H1 (cell line): Measurements from ENCODE around the gene HSD17B13. TPM values are rescaled to one million over a fixed set of nuclear protein-coding genes. Genes with fewer than 3 reads are reported as not detected.

Source experiments
- CTCF ChIA-PET: fragments of 300-600 bp; sonication (Branson Sonifier 250); formaldehyde crosslinking; loops from one replicate; lab custom pipeline; 2021; ENCODE audit not compliant: partially characterized antibody; lab: Charles Lee
- POLR2A ChIA-PET: fragments of 300-600 bp; sonication (Branson Sonifier 250); formaldehyde crosslinking; loops from one replicate; lab custom pipeline; 2021; ENCODE audit warnings: inconsistent platforms; ENCODE audit not compliant: partially characterized antibody; lab: Charles Lee
- DNase-seq, 2 experiments: peaks; one replicate each; pipeline versions ENCODE4 v3.0.0 to v3.0.0-alpha.2; 2010 to 2022; ENCODE audit warnings: low spot score in 2 of 2, low read depth in 1 of 2, mixed read lengths in 1 of 2
- FAIRE-seq: peaks from 2 replicates; lab custom pipeline; 2011; peaks lifted over from hg19 to GRCh38; lab: Jason Lieb, UNC
- H2AFZ ChIP-seq: 2 replicates; pipeline ENCODE4 v1.8.1; 2012; ENCODE audit warnings: low read length, inconsistent platforms
- H2AK5ac ChIP-seq: 2 replicates; pipeline ENCODE4 v1.6.1; 2013; ENCODE audit warnings: low read depth, low read length
- H2BK120ac ChIP-seq: replicated peaks from 2 replicates; pipeline ENCODE3; 2013; ENCODE audit warnings: low read depth, low read length, inconsistent platforms
- H2BK12ac ChIP-seq: 2 replicates; pipeline ENCODE4 v1.6.1; 2013; ENCODE audit warnings: low read depth, low read length
- H2BK15ac ChIP-seq: 2 replicates; pipeline ENCODE4 v1.6.1; 2013; ENCODE audit warnings: low read length
- H2BK20ac ChIP-seq: 2 replicates; pipeline ENCODE4 v1.6.1; 2013; ENCODE audit warnings: low read length
- H2BK5ac ChIP-seq: 2 replicates; pipeline ENCODE4 v1.6.1; 2013; ENCODE audit warnings: low read depth, low read length
- H3K14ac ChIP-seq: 2 replicates; pipeline ENCODE4 v1.6.1; 2013; ENCODE audit warnings: inconsistent platforms; ENCODE audit not compliant: insufficient read length
- H3K18ac ChIP-seq: 2 replicates; pipeline ENCODE4 v1.6.1; 2013; ENCODE audit warnings: low read length; ENCODE audit errors: extremely low read depth
- H3K23ac ChIP-seq: 2 replicates; pipeline ENCODE4 v1.6.1; 2013; ENCODE audit warnings: inconsistent platforms; ENCODE audit not compliant: insufficient read length
- H3K23me2 ChIP-seq: 2 replicates; pipeline ENCODE4 v1.6.1; 2013; ENCODE audit warnings: low read depth, low read length
- H3K27ac ChIP-seq: 2 replicates; pipeline ENCODE4 v1.6.1; 2011; ENCODE audit warnings: low read depth, low read length, inconsistent platforms
- H3K27me3 ChIP-seq, 4 experiments: replicated peaks in 1 of 4; 1 replicate in 1 of 4; 2 replicates in 3 of 4; pipeline versions ENCODE4 v1.6.1 to v1.8.1; 2011 to 2013; ENCODE audit warnings: low read length in 3 of 4, mild to moderate bottlenecking in 3 of 4, inconsistent platforms in 2 of 4, mixed read lengths in 2 of 4, moderate library complexity in 1 of 4; ENCODE audit not compliant: control insufficient read depth in 3 of 4, insufficient read depth in 3 of 4; ENCODE audit errors: extremely low read depth in 1 of 4
- H3K36me3 ChIP-seq, 4 experiments: 2 replicates each; pipeline versions ENCODE4 v1.6.1 to v1.8.1; 2011 to 2013; ENCODE audit warnings: mild to moderate bottlenecking in 4 of 4, low read length in 3 of 4, moderate library complexity in 2 of 4, control low read depth in 1 of 4, inconsistent platforms in 1 of 4; ENCODE audit not compliant: insufficient read depth in 4 of 4, control insufficient read depth in 2 of 4
- H3K4ac ChIP-seq: replicated peaks from 2 replicates; pipeline ENCODE3; 2013; ENCODE audit warnings: low read length, low read depth, mixed read lengths, inconsistent platforms; ENCODE audit not compliant: insufficient read length
- H3K4me1 ChIP-seq, 4 experiments: replicated peaks in 1 of 4; 1 replicate in 1 of 4; 2 replicates in 3 of 4; pipeline versions ENCODE4 v1.6.1 to v1.8.1; 2011 to 2013; ENCODE audit warnings: low read length in 3 of 4, inconsistent platforms in 2 of 4, mixed read lengths in 1 of 4; ENCODE audit not compliant: insufficient read depth in 4 of 4, control insufficient read depth in 3 of 4
- H3K4me2 ChIP-seq, 2 experiments: 2 replicates each; pipeline versions ENCODE4 v1.6.1 to v1.8.1; 2011 to 2013; ENCODE audit warnings: low read depth in 2 of 2, low read length in 2 of 2, control low read depth in 1 of 2, inconsistent platforms in 1 of 2, mild to moderate bottlenecking in 1 of 2; ENCODE audit not compliant: insufficient read depth in 1 of 2
- H3K4me3 ChIP-seq, 4 experiments: fragments of 200-600, 300-600 bp in 1 of 4; sonication (generic), shearing (Covaris generic), sonication (Bioruptor Twin) in 1 of 4; 2 replicates each; pipeline versions ENCODE4 v1.5.1 to v1.8.1; 2011 to 2016; ENCODE audit warnings: low read length in 4 of 4, low read depth in 3 of 4, control low read depth in 2 of 4, inconsistent platforms in 2 of 4, mild to moderate bottlenecking in 2 of 4, mixed read lengths in 1 of 4, moderate library complexity in 1 of 4; ENCODE audit not compliant: insufficient read depth in 2 of 4; ENCODE audit errors: extremely low read depth in 1 of 4
- H3K56ac ChIP-seq: replicated peaks from 2 replicates; pipeline ENCODE3; 2013; ENCODE audit warnings: low read depth, mild to moderate bottlenecking, mixed read lengths, low read length, inconsistent platforms; ENCODE audit not compliant: insufficient read length
- H3K79me1 ChIP-seq: 2 replicates; pipeline ENCODE4 v1.6.1; 2013; ENCODE audit warnings: low read depth, low read length, control low read depth
- H3K79me2 ChIP-seq, 2 experiments: 2 replicates each; pipeline versions ENCODE4 v1.6.1 to v1.8.1; 2012 to 2013; ENCODE audit warnings: low read length in 2 of 2, mild to moderate bottlenecking in 2 of 2, inconsistent platforms in 1 of 2; ENCODE audit not compliant: insufficient read depth in 2 of 2, control insufficient read depth in 1 of 2
- H3K9ac ChIP-seq, 4 experiments: replicated peaks in 1 of 4; 1 replicate in 1 of 4; 2 replicates in 3 of 4; pipeline versions ENCODE4 v1.6.1 to v1.8.1; 2011 to 2013; ENCODE audit warnings: low read depth in 3 of 4, low read length in 3 of 4, control low read depth in 2 of 4, mild to moderate bottlenecking in 2 of 4, moderate library complexity in 2 of 4, inconsistent platforms in 1 of 4; ENCODE audit errors: extremely low read depth in 1 of 4
- H3K9me3 ChIP-seq, 2 experiments: 2 replicates each; pipeline versions ENCODE4 v1.6.1 to v1.8.1; 2012 to 2013; ENCODE audit warnings: mild to moderate bottlenecking in 2 of 2, moderate library complexity in 2 of 2, control low read depth in 1 of 2, inconsistent platforms in 1 of 2, low read depth in 1 of 2, low read length in 1 of 2, mixed read lengths in 1 of 2; ENCODE audit not compliant: insufficient read depth in 2 of 2
- H4K20me1 ChIP-seq, 2 experiments: replicated peaks in 1 of 2; 2 replicates each; pipeline versions ENCODE3 to v1.8.1; 2011 to 2013; ENCODE audit warnings: inconsistent platforms in 2 of 2, low read length in 2 of 2, mild to moderate bottlenecking in 1 of 2; ENCODE audit not compliant: insufficient read depth in 2 of 2, control insufficient read depth in 1 of 2
- H4K5ac ChIP-seq: 2 replicates; pipeline ENCODE4 v1.6.1; 2013; ENCODE audit warnings: low read length, low read depth, mixed read lengths, inconsistent platforms; ENCODE audit not compliant: insufficient read length
- H4K8ac ChIP-seq: 2 replicates; pipeline ENCODE4 v1.8.0; 2013; ENCODE audit warnings: mild to moderate bottlenecking, moderate library complexity, low read length, inconsistent platforms; ENCODE audit not compliant: insufficient read depth; ENCODE audit errors: extremely low read depth
- H4K91ac ChIP-seq: replicated peaks from 2 replicates; pipeline ENCODE3; 2013; ENCODE audit warnings: low read length, mixed read lengths, inconsistent platforms; ENCODE audit not compliant: insufficient read length
- TBP ChIP-seq: IDR thresholded peaks from 2 replicates; pipeline ENCODE4 v1.6.1; 2011; ENCODE audit warnings: low read depth, low read length, improper control_type of control experiment
- WGBS, 2 experiments: shearing (Covaris generic) in 1 of 2; methylation state at CpG; one replicate each; pipeline versions ENCODE4 v1.1.6 to v1.1.7; 2013 to 2015; ENCODE audit warnings: low lambda C conversion rate in 2 of 2, mixed read lengths in 2 of 2, inconsistent platforms in 1 of 2, low coverage in 1 of 2, missing lambda C conversion rate in 1 of 2; ENCODE audit not compliant: insufficient replicate concordance in 2 of 2, insufficient coverage in 1 of 2, insufficient read length in 1 of 2; ENCODE audit errors: extremely low coverage in 1 of 2, missing lambda C conversion rate in 1 of 2; 5-methylcytosine and 5-hydroxymethylcytosine counted together
- polyA plus RNA-seq, 7 experiments: library from polyadenylated mRNA; depleted of rRNA in 3 of 7; stranded (reverse) in 5 of 7; unstranded in 2 of 7; fragments of >200 nt in 5 of 7; fragments of 200-250 nt in 2 of 7; gene quantifications; 1 replicate in 5 of 7; 2 replicates in 1 of 7; 4 replicates in 1 of 7; pipeline versions ENCODE4 v1.2.1 to v1.2.3, GENCODE V29; 2011 to 2013; ENCODE audit warnings: missing spikeins in 2 of 7, mixed read lengths in 2 of 7
- total RNA-seq: library from RNA; stranded (reverse); fragmentation: NEBNext Ultra II Directional; extraction: Animal tissue kit (Norgen Biotek cat#: 25700); gene quantifications from 2 replicates; pipeline ENCODE4 v1.2.1, GENCODE V29; 2021

HSD17B13 gene
- total and polyA plus RNA-seq, 2 of the 8 experiments (the other 6 are each of a cell fraction or from before 2014, with no cell fraction given) = 0.09 to 0.13 TPM

DNA sequence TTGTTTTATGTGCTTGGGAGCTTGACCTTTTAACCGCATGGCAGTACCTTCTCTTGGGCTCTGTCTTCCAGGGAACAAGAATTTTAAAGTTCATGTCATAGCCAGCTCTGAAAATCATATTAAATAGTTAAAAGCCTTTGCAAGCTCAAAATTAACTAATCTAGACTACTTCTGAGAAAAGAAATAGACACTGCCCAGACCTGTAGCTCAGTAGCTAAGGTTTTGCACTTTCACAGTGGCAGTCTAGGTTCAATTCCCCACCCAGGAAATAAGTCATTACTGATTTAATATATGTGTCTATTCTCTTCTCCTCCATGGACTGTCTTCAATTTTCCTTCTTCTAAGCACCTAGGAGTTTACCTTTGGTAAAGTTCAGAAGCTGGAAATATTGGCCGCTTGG is 40.9 kb upstream of the HSD17B13 start:
- H3K36me3 ChIP-seq = peaks cover 0 to 11% (median 3%) of the 10 kb centered on the region in 4 experiments; a peak in 3 of 8 replicates
- no peak overlapping the region for H2BK5ac ChIP-seq
- no peak overlapping the region for H4K91ac ChIP-seq
- H3K4me2 ChIP-seq = no peak overlapping the region
- DNase-seq (no peak), FAIRE-seq (no peak)
- H3K4ac ChIP-seq = no peak overlapping the region
- no peak overlapping the region for H2BK15ac ChIP-seq
- peaks cover 0 to 4% (median 0%) of the 10 kb centered on the region in 4 experiments; a peak in 2 of 7 replicates for H3K4me1 ChIP-seq
- H2BK12ac ChIP-seq = no peak overlapping the region
- H3K9ac ChIP-seq = no peak overlapping the region
- H3K23ac ChIP-seq = no peak overlapping the region
- ChIA-PET CTCF (interaction anchor here (0.6 to 4.5 kb wide), 11 partner anchors 9 to 485 kb away, joined by 3 to 25 read pairs (median 4); no protein-coding TSS in a partner anchor), POLR2A (no interaction called here)
- H3K18ac ChIP-seq = no peak overlapping the region
- H3K79me2 ChIP-seq = no peaks in the 10 kb centered on the region
- no peak overlapping the region for H2AK5ac ChIP-seq
- H4K8ac ChIP-seq = no peak overlapping the region
- H2AFZ ChIP-seq = no peak overlapping the region
- H3K9me3 ChIP-seq = 0 out of 4 replicates have a peak, but pooled peaks cover 0 to 2% of the 10 kb centered on the region in 2 experiments
- no peak overlapping the region for H3K14ac ChIP-seq
- H2BK120ac ChIP-seq = no peak overlapping the region
- 88% methylated on average over 2 of the region's 2 CpGs; no CpG with 5 or more reads in 1 of the 2 experiments for WGBS, 2 experiments
- no peaks in the 10 kb centered on the region for H3K79me1 ChIP-seq
- H3K4me3 ChIP-seq = no peak overlapping the region
- no peak overlapping the region for H3K56ac ChIP-seq
- no peak overlapping the region for H2BK20ac ChIP-seq
- no peaks in the 10 kb centered on the region for H3K27me3 ChIP-seq
- no peak overlapping the region for H4K5ac ChIP-seq
- H3K23me2 ChIP-seq = no peaks in the 10 kb centered on the region
- no peaks in the 10 kb centered on the region for H4K20me1 ChIP-seq
- no peak overlapping the region for H3K27ac ChIP-seq
- peak; percentile 98 for TF ChIP-seq TBP
